Panc1 (cell line): ENCODE results near the gene CHSY1.

Experiments used
- POLR2AphosphoS5 ChIP-seq: IDR thresholded peaks from 2 replicates; pipeline ENCODE4 v1.6.1; 2012; ENCODE audit warnings: mild to moderate bottlenecking, low read depth, low read length, moderate library complexity
- TCF7L2 ChIP-seq: IDR thresholded peaks from 2 replicates; pipeline ENCODE4 v1.6.1; 2011; ENCODE audit warnings: mild to moderate bottlenecking, low read depth, low read length, inconsistent platforms
- TF ChIP-seq, protein P1 (sequence below): fragments of 450-650 bp; IDR thresholded peaks from 2 replicates; pipeline ENCODE4 v1.5.1; 2017; ENCODE audit warnings: mild to moderate bottlenecking
- TF ChIP-seq, protein P2 (sequence below), 2 experiments: IDR thresholded peaks; 2 replicates each; pipeline ENCODE4 v1.6.1; 2011 to 2012; ENCODE audit warnings: low read depth in 2 of 2, control low read depth in 1 of 2, low read length in 1 of 2, mild to moderate bottlenecking in 1 of 2, moderate library complexity in 1 of 2; ENCODE audit not compliant: insufficient read depth in 1 of 2

DNA sequence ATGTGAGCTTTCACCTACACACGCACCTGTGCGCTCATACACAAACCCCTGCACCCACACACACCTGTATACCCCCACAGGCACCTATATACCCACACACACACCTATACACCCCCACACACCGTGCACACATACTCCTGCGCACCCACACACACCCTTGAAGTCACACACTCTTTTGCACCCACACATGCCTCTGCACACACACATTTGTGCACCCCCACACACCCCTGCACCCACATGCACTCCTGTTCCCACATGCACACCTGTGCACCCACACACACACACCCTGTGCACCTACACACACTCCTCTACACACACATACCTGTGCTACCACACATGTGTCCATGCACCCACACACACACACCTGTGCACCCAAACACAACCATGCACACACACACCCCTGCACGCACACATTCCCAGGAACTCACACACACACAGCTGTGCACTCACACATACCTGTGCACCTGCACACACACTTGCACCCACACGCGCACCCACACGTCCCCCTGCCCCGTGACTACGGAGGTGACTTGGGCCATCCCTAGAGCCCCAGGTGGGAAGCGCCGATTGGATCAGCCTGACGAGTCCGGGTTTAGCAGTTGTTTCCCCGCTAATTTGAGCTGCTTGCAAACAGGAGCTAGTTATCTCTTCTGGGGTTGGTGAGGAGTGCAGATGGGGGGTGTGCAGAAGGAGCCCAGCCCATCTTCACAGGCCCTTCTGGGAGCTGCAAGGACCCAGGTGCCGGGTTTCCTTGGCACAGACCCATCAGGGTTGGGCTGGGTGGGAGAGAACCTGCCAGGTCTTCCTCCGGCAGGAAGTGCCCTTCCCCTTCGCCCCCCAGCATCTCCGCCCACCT is 97.8 kb downstream of the CHSY1 start:
- TF ChIP-seq, protein P1, sequence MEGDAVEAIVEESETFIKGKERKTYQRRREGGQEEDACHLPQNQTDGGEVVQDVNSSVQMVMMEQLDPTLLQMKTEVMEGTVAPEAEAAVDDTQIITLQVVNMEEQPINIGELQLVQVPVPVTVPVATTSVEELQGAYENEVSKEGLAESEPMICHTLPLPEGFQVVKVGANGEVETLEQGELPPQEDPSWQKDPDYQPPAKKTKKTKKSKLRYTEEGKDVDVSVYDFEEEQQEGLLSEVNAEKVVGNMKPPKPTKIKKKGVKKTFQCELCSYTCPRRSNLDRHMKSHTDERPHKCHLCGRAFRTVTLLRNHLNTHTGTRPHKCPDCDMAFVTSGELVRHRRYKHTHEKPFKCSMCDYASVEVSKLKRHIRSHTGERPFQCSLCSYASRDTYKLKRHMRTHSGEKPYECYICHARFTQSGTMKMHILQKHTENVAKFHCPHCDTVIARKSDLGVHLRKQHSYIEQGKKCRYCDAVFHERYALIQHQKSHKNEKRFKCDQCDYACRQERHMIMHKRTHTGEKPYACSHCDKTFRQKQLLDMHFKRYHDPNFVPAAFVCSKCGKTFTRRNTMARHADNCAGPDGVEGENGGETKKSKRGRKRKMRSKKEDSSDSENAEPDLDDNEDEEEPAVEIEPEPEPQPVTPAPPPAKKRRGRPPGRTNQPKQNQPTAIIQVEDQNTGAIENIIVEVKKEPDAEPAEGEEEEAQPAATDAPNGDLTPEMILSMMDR: no peak
- TF ChIP-seq POLR2AphosphoS5 (no peak), TCF7L2 (no peak)
- TF ChIP-seq, protein P2, sequence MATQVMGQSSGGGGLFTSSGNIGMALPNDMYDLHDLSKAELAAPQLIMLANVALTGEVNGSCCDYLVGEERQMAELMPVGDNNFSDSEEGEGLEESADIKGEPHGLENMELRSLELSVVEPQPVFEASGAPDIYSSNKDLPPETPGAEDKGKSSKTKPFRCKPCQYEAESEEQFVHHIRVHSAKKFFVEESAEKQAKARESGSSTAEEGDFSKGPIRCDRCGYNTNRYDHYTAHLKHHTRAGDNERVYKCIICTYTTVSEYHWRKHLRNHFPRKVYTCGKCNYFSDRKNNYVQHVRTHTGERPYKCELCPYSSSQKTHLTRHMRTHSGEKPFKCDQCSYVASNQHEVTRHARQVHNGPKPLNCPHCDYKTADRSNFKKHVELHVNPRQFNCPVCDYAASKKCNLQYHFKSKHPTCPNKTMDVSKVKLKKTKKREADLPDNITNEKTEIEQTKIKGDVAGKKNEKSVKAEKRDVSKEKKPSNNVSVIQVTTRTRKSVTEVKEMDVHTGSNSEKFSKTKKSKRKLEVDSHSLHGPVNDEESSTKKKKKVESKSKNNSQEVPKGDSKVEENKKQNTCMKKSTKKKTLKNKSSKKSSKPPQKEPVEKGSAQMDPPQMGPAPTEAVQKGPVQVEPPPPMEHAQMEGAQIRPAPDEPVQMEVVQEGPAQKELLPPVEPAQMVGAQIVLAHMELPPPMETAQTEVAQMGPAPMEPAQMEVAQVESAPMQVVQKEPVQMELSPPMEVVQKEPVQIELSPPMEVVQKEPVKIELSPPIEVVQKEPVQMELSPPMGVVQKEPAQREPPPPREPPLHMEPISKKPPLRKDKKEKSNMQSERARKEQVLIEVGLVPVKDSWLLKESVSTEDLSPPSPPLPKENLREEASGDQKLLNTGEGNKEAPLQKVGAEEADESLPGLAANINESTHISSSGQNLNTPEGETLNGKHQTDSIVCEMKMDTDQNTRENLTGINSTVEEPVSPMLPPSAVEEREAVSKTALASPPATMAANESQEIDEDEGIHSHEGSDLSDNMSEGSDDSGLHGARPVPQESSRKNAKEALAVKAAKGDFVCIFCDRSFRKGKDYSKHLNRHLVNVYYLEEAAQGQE (IDR thresholded peaks at IDR 0.05; ENCODE audit: insufficient read depth in 1 of 2, low read depth in 2 of 2, low read length in 1 of 2): no peak
